ENCODE measurements around the gene PCCA. TPM values are rescaled to one million over a fixed set of nuclear protein-coding genes. Genes with fewer than 3 reads are reported as not detected.
"Not testable (repeated sequence)": the region's sequence is repeated elsewhere in the genome, so short reads cannot be mapped to it uniquely, and the experiment has no call there.

PCCA gene
- polyA plus RNA-seq, 1 of the 3 experiments (the other 2 are of a cell fraction): 7.3 TPM

DNA sequence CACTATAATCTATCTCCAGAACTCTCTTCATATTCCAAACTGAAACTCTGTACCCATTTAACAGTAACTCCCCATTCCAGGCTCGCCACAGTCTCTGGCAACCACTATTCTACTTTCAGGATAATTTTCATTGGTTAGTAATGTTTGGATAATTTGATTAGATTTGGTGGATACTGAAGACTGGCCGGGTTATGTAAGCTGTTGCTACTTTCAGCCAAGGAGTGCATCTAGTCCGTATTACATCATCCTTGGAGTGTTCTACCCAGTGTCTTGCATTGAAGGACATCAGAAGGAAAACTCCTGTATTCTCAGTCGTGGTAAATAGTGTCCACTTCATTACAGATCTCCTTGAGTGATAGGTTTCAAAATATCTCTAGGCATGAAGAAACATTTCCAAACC, 60.5 kb downstream of the PCCA start:
- Histone ChIP-seq H3K4me1 (ENCODE audit: control insufficient read depth in 1 of 2, insufficient read depth in 2 of 2, low read depth in 1 of 2, low read length in 1 of 2) (no peaks in the 10 kb centered on the region), H3K9ac (no peak overlapping the region), H3K9me3 (no peaks in the 10 kb centered on the region), H3K79me2 (ENCODE audit: insufficient read depth) (no peaks in the 10 kb centered on the region; the same call in 1 of the 2 replicates), H3K4me3 (ENCODE audit: low read depth in 2 of 2, low read length in 1 of 2) (no peak overlapping the region), H3F3A (replicated peaks; ENCODE audit: insufficient read depth) (peaks cover 5% of the 10 kb centered on the region), H2AFZ (ENCODE audit: low read depth) (no peak overlapping the region), H3K36me3 (replicated peaks in 1 of 2; ENCODE audit: control insufficient read depth in 1 of 2, insufficient read depth in 2 of 2, low read length in 1 of 2) (peaks cover 9 to 20% of the 10 kb centered on the region in 2 experiments), H3K27ac (ENCODE audit: low read depth in 2 of 2, low read length in 1 of 2) (no peak overlapping the region), H3K27me3 (ENCODE audit: insufficient read depth) (no peaks in the 10 kb centered on the region), H3K4me2 (no peak overlapping the region), H4K20me1 (ENCODE audit: insufficient read depth) (no peaks in the 10 kb centered on the region), H3K9me2 (no peaks in the 10 kb centered on the region)
- WGBS (ENCODE audit: low lambda C conversion rate): 95% methylated on average over 4 of the region's 4 CpGs
- POLR2A ChIA-PET: no interaction called here
- no peak for DNase-seq
- CTCF ChIA-PET: no interaction called here
- TF ChIP-seq RCOR1 (IDR thresholded peaks at IDR 0.05; ENCODE audit: low read length) (no peak), JUND (IDR thresholded peaks at IDR 0.05) (no peak), MEF2A (IDR thresholded peaks at IDR 0.05; ENCODE audit: borderline replicate concordance, low read depth) (no peak)
- TF ChIP-seq, protein P1, sequence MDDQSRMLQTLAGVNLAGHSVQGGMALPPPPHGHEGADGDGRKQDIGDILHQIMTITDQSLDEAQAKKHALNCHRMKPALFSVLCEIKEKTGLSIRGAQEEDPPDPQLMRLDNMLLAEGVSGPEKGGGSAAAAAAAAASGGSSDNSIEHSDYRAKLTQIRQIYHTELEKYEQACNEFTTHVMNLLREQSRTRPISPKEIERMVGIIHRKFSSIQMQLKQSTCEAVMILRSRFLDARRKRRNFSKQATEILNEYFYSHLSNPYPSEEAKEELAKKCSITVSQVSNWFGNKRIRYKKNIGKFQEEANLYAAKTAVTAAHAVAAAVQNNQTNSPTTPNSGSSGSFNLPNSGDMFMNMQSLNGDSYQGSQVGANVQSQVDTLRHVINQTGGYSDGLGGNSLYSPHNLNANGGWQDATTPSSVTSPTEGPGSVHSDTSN (IDR thresholded peaks at IDR 0.05): no peak

DNA sequence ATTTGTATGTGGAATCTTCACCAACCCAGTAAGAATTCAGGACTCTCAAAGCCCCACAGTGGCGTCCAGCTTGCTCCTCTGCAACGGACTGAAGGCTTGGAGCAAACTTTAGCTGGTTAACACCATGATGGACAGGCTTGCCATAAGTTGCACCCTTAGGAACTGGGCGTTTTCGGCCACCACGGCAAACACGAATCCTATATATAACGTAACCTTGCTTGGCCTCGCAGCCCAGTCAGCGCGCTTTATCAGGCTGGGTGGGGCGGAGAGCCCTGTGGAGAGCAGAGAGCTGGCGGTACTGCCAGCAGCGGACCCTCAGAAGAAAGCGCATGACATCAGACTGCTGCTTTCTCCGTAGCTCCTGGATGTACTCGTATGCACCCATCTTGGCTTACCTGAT, 61.8 kb downstream of the PCCA start:
- 96% methylated on average over 13 of the region's 16 CpGs for WGBS (ENCODE audit: low lambda C conversion rate)
- H3K79me2 ChIP-seq (ENCODE audit: insufficient read depth); H3K9me2 ChIP-seq; H3F3A ChIP-seq (replicated peaks; ENCODE audit: insufficient read depth); H3K4me2 ChIP-seq; POLR2A ChIA-PET; H3K9me3 ChIP-seq; H3K27me3 ChIP-seq (ENCODE audit: insufficient read depth); H3K9ac ChIP-seq; H2AFZ ChIP-seq (ENCODE audit: low read depth); H4K20me1 ChIP-seq (ENCODE audit: insufficient read depth); H3K27ac ChIP-seq (ENCODE audit: low read depth in 2 of 2, low read length in 1 of 2); H3K4me1 ChIP-seq (ENCODE audit: control insufficient read depth in 1 of 2, insufficient read depth in 2 of 2, low read depth in 1 of 2, low read length in 1 of 2); H3K4me3 ChIP-seq (ENCODE audit: low read depth in 2 of 2, low read length in 1 of 2); DNase-seq: not testable (repeated sequence)
- H3K36me3 ChIP-seq (replicated peaks in 1 of 2; ENCODE audit: control insufficient read depth in 1 of 2, insufficient read depth in 2 of 2, low read length in 1 of 2): peaks cover 16 to 25% of the 10 kb centered on the region in 2 experiments
- CTCF ChIA-PET: interaction anchor here (1.1 kb wide), 1 partner anchor 85 kb away, joined by 3 read pairs; no protein-coding TSS in a partner anchor

DNA sequence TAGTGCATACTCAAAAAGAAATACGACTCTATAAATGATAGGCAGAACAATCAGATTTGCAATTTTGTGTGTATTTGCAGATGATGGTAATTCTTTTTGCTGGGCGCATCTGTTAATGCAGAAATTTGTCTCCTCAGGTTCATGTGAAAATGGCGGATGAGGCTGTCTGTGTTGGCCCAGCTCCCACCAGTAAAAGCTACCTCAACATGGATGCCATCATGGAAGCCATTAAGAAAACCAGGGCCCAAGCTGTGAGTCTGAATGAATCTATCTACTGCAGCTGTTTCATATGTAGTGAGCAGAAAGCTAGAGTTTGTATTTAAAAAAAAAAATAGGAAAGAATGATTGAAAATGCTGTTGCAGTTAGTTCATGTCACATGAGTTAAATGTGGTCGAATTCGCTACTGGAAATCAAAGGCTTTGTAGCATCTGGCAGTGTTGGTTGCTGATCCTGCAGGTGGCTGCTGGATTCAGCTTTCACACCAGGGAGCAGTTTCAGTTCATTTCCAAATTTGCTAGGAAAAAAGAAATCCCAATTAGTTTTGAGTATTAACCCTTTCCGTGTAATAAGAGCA, 66.0 kb downstream of the PCCA start:
- CTCF ChIA-PET: no interaction called here

More for the DNA sequence above, 66.0 kb downstream of the PCCA start:
- Histone ChIP-seq H4K20me1 (ENCODE audit: insufficient read depth) (no peaks in the 10 kb centered on the region), H3K4me2 (no peak overlapping the region), H3K4me3 (ENCODE audit: low read depth in 2 of 2, low read length in 1 of 2) (no peak overlapping the region), H3K36me3 (replicated peaks in 1 of 2; ENCODE audit: control insufficient read depth in 1 of 2, insufficient read depth in 2 of 2, low read length in 1 of 2) (peaks cover 19 to 36% of the 10 kb centered on the region in 2 experiments), H3F3A (replicated peaks; ENCODE audit: insufficient read depth) (no peaks in the 10 kb centered on the region), H3K27me3 (ENCODE audit: insufficient read depth) (no peaks in the 10 kb centered on the region), H3K9ac (no peak overlapping the region), H3K9me2 (no peaks in the 10 kb centered on the region), H3K27ac (ENCODE audit: low read depth in 2 of 2, low read length in 1 of 2) (no peak overlapping the region), H3K79me2 (ENCODE audit: insufficient read depth) (no peaks in the 10 kb centered on the region; the same call in 1 of the 2 replicates), H3K9me3 (no peaks in the 10 kb centered on the region), H2AFZ (ENCODE audit: low read depth) (no peak overlapping the region), H3K4me1 (ENCODE audit: control insufficient read depth in 1 of 2, insufficient read depth in 2 of 2, low read depth in 1 of 2, low read length in 1 of 2) (no peaks in the 10 kb centered on the region)
- DNase-seq: no peak
- POLR2A ChIA-PET: no interaction called here
- WGBS (ENCODE audit: low lambda C conversion rate): 95% methylated on average over 6 of the region's 6 CpGs
- no peak for TF ChIP-seq POLR2AphosphoS5 (IDR thresholded peaks at IDR 0.05; ENCODE audit: low read depth, low read length)
- TF ChIP-seq, protein P2, sequence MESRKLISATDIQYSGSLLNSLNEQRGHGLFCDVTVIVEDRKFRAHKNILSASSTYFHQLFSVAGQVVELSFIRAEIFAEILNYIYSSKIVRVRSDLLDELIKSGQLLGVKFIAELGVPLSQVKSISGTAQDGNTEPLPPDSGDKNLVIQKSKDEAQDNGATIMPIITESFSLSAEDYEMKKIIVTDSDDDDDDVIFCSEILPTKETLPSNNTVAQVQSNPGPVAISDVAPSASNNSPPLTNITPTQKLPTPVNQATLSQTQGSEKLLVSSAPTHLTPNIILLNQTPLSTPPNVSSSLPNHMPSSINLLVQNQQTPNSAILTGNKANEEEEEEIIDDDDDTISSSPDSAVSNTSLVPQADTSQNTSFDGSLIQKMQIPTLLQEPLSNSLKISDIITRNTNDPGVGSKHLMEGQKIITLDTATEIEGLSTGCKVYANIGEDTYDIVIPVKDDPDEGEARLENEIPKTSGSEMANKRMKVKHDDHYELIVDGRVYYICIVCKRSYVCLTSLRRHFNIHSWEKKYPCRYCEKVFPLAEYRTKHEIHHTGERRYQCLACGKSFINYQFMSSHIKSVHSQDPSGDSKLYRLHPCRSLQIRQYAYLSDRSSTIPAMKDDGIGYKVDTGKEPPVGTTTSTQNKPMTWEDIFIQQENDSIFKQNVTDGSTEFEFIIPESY (IDR thresholded peaks at IDR 0.05; ENCODE audit: borderline replicate concordance, low read depth): no peak
- no peak for TF ChIP-seq TEAD4 (IDR thresholded peaks at IDR 0.05; ENCODE audit: borderline replicate concordance, insufficient read depth)
- TF ChIP-seq FOSL2 (IDR thresholded peaks at IDR 0.05; ENCODE audit: borderline replicate concordance, low read depth): no peak
- no peak for TF ChIP-seq TCF12 (IDR thresholded peaks at IDR 0.05)
- no peak for TF ChIP-seq CHD2 (IDR thresholded peaks at IDR 0.05; ENCODE audit: low read length, partially characterized antibody)
- TF ChIP-seq MEF2A (IDR thresholded peaks at IDR 0.05; ENCODE audit: borderline replicate concordance, low read depth): no peak
- TF ChIP-seq FOXJ3 (CRISPR knock-in tag; IDR thresholded peaks at IDR 0.05): no peak
- TF ChIP-seq, protein P1 (IDR thresholded peaks at IDR 0.05): no peak
- TF ChIP-seq MXI1 (IDR thresholded peaks at IDR 0.05; ENCODE audit: low read depth, low read length): no peak
- TF ChIP-seq, protein P3, sequence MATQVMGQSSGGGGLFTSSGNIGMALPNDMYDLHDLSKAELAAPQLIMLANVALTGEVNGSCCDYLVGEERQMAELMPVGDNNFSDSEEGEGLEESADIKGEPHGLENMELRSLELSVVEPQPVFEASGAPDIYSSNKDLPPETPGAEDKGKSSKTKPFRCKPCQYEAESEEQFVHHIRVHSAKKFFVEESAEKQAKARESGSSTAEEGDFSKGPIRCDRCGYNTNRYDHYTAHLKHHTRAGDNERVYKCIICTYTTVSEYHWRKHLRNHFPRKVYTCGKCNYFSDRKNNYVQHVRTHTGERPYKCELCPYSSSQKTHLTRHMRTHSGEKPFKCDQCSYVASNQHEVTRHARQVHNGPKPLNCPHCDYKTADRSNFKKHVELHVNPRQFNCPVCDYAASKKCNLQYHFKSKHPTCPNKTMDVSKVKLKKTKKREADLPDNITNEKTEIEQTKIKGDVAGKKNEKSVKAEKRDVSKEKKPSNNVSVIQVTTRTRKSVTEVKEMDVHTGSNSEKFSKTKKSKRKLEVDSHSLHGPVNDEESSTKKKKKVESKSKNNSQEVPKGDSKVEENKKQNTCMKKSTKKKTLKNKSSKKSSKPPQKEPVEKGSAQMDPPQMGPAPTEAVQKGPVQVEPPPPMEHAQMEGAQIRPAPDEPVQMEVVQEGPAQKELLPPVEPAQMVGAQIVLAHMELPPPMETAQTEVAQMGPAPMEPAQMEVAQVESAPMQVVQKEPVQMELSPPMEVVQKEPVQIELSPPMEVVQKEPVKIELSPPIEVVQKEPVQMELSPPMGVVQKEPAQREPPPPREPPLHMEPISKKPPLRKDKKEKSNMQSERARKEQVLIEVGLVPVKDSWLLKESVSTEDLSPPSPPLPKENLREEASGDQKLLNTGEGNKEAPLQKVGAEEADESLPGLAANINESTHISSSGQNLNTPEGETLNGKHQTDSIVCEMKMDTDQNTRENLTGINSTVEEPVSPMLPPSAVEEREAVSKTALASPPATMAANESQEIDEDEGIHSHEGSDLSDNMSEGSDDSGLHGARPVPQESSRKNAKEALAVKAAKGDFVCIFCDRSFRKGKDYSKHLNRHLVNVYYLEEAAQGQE (IDR thresholded peaks at IDR 0.05; ENCODE audit: low read depth, low read length): no peak
